AG04450 (cell line): Measurements from ENCODE around the gene RPL13A. TPM values are rescaled to one million over a fixed set of nuclear protein-coding genes. Genes with fewer than 3 reads are reported as not detected.
"Not testable (repeated sequence)": the region's sequence is repeated elsewhere in the genome, so short reads cannot be mapped to it uniquely, and the experiment has no call there.

ENCODE experiments used
- CTCF ChIA-PET: fragments of 300-600, 350-600 bp; formaldehyde crosslinking; extraction: SDS; loops from one replicate; lab custom pipeline; 2022; ENCODE audit warnings: antibody characterized with exemption, inconsistent platforms; lab: Charles Lee
- POLR2A ChIA-PET: fragments of 350-600 bp; formaldehyde crosslinking; extraction: SDS; loops from one replicate; lab custom pipeline; 2021; ENCODE audit warnings: antibody characterized with exemption, inconsistent platforms; lab: Yijun Ruan, JAX
- DNase-seq: peaks from one replicate; pipeline ENCODE4 v3.0.0-alpha.2; 2011; ENCODE audit warnings: low read depth, low spot score
- H3K27ac ChIP-seq: one replicate; pipeline ENCODE4 v1.5.1; 2012; ENCODE audit warnings: low read depth, low read length, control low read depth
- H3K27me3 ChIP-seq: one replicate; pipeline ENCODE4 v1.6.0; 2012; ENCODE audit warnings: low read length; ENCODE audit not compliant: control insufficient read depth, insufficient read depth
- H3K4me3 ChIP-seq: 2 replicates; pipeline ENCODE4 v1.5.1; 2011; ENCODE audit warnings: mild to moderate bottlenecking, low read depth, low read length, control low read depth
- H3K9me3 ChIP-seq: 2 replicates; pipeline ENCODE4 v1.5.1; 2012; ENCODE audit warnings: low read length; ENCODE audit not compliant: control insufficient read depth, insufficient read depth
- polyA plus RNA-seq: library from polyadenylated mRNA; depleted of rRNA; stranded (reverse); fragments of >200 nt; gene quantifications from 2 replicates; pipeline ENCODE4 v1.2.3, GENCODE V29; 2011
- TF ChIP-seq, protein P1 (sequence below): IDR thresholded peaks from 2 replicates; pipeline ENCODE4 v1.5.1; 2011; ENCODE audit warnings: low read depth, low read length, control low read depth, inconsistent platforms

Gene RPL13A
- polyA plus RNA-seq, 1 experiment: 3,816 TPM

DNA sequence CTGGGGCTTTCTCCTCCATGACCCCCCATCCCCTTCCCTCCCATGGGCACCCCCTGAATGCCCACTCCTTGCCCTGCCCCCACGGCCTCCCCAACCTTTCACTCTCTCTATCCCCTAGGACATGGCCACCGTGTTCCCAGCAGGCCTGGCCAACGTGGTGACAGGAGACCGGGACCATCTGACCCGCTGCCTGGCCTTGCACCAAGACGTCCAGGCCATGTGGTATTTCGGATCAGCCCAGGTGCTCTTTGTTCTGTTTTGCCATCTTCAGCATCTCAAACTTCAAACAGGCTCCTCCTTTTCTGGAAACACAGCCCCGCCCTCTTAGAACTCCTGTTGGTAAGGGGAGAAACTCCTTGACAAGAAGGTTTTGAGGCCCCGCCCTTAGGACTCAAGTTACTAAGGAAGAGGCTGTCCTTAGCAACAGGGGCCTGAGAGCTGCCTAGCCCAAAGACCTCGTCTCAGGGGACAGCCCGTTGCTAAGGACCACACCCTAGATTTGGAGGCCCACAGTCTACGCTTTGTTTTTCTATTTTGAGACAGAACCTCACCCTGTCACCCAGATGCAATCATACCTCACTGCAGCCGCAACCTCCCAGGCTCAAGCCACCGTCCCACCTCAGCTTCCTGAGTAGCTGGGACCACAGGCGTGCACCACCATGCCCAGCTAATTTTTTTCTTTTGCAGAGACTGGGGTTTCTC, 18.5 kb upstream of the RPL13A start:
- TF ChIP-seq, protein P1, sequence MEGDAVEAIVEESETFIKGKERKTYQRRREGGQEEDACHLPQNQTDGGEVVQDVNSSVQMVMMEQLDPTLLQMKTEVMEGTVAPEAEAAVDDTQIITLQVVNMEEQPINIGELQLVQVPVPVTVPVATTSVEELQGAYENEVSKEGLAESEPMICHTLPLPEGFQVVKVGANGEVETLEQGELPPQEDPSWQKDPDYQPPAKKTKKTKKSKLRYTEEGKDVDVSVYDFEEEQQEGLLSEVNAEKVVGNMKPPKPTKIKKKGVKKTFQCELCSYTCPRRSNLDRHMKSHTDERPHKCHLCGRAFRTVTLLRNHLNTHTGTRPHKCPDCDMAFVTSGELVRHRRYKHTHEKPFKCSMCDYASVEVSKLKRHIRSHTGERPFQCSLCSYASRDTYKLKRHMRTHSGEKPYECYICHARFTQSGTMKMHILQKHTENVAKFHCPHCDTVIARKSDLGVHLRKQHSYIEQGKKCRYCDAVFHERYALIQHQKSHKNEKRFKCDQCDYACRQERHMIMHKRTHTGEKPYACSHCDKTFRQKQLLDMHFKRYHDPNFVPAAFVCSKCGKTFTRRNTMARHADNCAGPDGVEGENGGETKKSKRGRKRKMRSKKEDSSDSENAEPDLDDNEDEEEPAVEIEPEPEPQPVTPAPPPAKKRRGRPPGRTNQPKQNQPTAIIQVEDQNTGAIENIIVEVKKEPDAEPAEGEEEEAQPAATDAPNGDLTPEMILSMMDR: no peak
- Histone ChIP-seq H3K4me3 (no peak overlapping the region), H3K9me3 (no peaks in the 10 kb centered on the region), H3K27ac (no peak overlapping the region), H3K27me3 (no peaks in the 10 kb centered on the region)
- CTCF ChIA-PET: no interaction called here
- DNase-seq: no peak
- POLR2A ChIA-PET: no interaction called here

DNA sequence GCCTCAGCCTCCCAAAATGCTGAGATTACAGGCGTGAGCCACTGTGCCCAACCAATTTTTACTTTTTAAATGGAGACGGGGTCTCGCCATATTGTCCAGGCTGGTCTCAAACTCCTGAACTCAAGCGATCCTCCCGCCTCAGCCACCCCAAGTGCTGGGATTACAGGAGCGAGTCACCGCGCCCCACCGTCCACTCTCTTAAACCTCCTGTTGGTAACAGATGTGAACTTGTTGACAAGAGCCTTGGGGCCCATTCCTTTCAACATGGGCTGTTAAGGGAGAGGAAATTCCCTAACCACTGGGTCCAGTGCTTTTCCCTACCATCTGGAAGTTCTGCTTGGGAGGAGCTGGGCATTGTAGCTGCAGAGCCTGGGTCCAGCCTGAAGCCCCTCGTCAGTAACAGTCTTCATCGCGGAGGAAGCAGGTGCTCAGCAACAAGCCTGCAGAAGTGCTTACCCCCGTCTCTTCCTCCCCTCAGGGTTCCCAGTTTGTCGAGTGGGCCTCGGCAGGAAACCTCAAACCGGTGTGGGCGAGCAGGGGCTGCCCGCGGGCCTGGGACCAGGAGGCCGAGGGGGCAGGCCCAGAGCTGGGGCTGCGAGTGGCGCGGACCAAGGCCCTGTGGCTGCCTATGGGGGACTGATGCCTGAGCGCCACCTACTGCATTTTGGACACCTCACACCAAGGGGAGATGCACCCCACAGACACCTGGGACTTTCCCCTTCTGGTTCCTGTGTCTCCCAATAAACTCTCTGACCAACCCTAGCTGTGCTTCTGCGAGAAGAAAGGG, 17.4 kb upstream of the RPL13A start:
- TF ChIP-seq, protein P1: 0 out of 2 replicates have a peak, but pooled peaks have one; percentile 5
- DNase-seq: no peak
- Histone ChIP-seq H3K27me3 (no peaks in the 10 kb centered on the region), H3K4me3 (no peak overlapping the region), H3K27ac (no peak overlapping the region), H3K9me3 (no peaks in the 10 kb centered on the region; the same call in 1 of the 2 replicates)
- CTCF ChIA-PET: interaction anchor here (0.6 to 1.5 kb wide), 3 partner anchors 20 to 77 kb away, joined by 4 to 5 read pairs (median 4); no protein-coding TSS in a partner anchor
- POLR2A ChIA-PET: no interaction called here

DNA sequence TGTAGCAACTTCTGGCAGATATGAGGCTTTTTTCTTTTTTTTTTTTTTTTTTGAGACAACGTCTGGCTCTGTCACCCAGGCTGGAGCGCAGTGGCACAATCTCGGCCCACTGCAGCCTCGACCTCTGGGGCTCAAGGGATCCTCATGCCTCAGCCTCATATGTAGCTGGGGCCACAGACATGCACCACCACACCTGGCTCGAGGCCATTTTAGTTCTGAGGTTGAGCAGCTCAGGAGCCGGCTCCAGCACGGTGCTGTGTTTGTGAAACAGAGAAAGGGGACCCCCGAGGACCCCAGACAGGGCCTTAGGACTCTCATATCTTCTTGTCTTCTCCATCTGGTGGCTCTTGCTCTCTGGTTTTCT, 16.8 kb upstream of the RPL13A start:
- ChIA-PET POLR2A (no interaction called here), CTCF (interaction anchor here (0.6 to 1.5 kb wide), 3 partner anchors 20 to 76 kb away, joined by 4 to 5 read pairs (median 4); no protein-coding TSS in a partner anchor)
- no peak overlapping the region for H3K27ac ChIP-seq
- DNase-seq: no peak
- H3K27me3 ChIP-seq: no peaks in the 10 kb centered on the region
- H3K4me3 ChIP-seq: no peak overlapping the region
- no peaks in the 10 kb centered on the region; the same call in 1 of the 2 replicates for H3K9me3 ChIP-seq
- TF ChIP-seq, protein P1: no peak

DNA sequence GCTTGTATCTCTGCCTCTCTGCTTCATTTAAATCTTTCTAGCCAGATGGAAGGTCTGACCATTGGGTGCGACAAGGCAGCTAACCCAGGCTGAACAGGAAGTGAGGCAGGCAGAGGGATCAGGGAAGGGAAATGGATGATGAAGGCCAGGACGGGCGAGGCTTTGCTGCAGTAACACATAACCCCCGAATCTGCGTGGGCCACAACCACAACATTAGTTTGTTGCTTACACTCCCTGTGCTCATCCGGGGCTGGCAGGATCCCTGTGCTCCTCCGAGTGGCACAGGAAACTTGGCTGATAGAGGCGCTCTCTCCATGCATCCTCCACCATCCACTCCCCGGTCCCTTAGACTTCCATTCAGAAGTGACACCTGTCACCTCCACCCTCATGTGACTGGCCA, 14.5 kb upstream of the RPL13A start:
- Histone ChIP-seq H3K27ac (no peak overlapping the region), H3K4me3 (no peak overlapping the region), H3K9me3 (no peaks in the 10 kb centered on the region; the same call in 1 of the 2 replicates), H3K27me3 (no peaks in the 10 kb centered on the region)
- TF ChIP-seq, protein P1: no peak
- CTCF ChIA-PET: interaction anchor here (0.7 to 2.0 kb wide), 11 partner anchors 8 to 208 kb away, joined by 3 to 30 read pairs (median 8); partner anchors contain the start of genes ALDH16A1 and PIH1D1
- POLR2A ChIA-PET: no interaction called here
- DNase-seq: no peak

DNA sequence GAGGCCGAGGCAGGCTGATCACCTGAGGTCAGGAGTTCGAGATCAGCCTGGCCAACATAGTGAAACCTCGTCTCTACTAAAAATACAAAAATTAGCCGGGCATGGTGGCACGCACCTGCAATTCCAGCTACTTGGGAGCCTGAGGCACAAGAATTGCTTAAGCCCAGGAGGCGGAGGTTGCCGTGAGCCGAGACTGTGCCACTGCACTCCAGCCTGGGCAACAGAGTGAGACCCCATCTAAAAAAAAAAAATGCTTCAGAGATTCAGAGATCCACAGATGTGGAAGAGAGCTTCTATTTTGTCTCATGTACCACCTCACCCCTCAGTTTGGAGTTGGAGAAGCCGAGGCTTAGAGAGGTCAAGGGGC, 13.9 kb upstream of the RPL13A start:
- POLR2A ChIA-PET: interaction anchor here (0.6 kb wide), 1 partner anchor 375 kb away, joined by 4 read pairs; no protein-coding TSS in a partner anchor
- not testable (repeated sequence) for H3K27me3 ChIP-seq, DNase-seq, H3K27ac ChIP-seq, H3K9me3 ChIP-seq
- H3K4me3 ChIP-seq: peak overlapping the region; percentile 72
- CTCF ChIA-PET: interaction anchor here (0.7 to 2.0 kb wide), 15 partner anchors 8 to 208 kb away, joined by 3 to 30 read pairs (median 5); partner anchors contain the start of genes ALDH16A1, PIH1D1, RPS11 and RRAS
